SU-DHL-6 (cell line): Measurements from ENCODE around the gene UBQLN1.

Experiments used
- H2AFZ ChIP-seq: fragments of 200-600 bp; sonication (generic); 2 replicates; pipeline ENCODE4 v1.6.1; 2014; ENCODE audit warnings: low read depth, mild to moderate bottlenecking, moderate library complexity, mixed read lengths, antibody characterized with exemption, low read length; ENCODE audit not compliant: severe bottlenecking
- H3F3A ChIP-seq: fragments of 200-600 bp; shearing (Covaris generic); 2 replicates; pipeline ENCODE4 v1.6.0; 2016; ENCODE audit warnings: antibody characterized with exemption, mild to moderate bottlenecking; ENCODE audit not compliant: insufficient read depth
- H3K27ac ChIP-seq: fragments of 200-600 bp; sonication (generic); 2 replicates; pipeline ENCODE4 v1.5.1; 2016; ENCODE audit warnings: low read depth, mild to moderate bottlenecking, low read length, moderate library complexity, mixed read lengths
- H3K27me3 ChIP-seq: fragments of 200-600 bp; sonication (generic), shearing (Covaris generic); 2 replicates; pipeline ENCODE4 v1.6.0; 2014; ENCODE audit warnings: mild to moderate bottlenecking, low read length
- H3K36me3 ChIP-seq: fragments of 200-600 bp; sonication (generic); 2 replicates; pipeline ENCODE4 v1.6.1; 2014; ENCODE audit warnings: mild to moderate bottlenecking, low read length, mixed read lengths
- H3K4me2 ChIP-seq: fragments of 300-600, 200-600 bp; shearing (Covaris generic), sonication (generic); 2 replicates; pipeline ENCODE4 v1.6.0; 2014; ENCODE audit warnings: low read length, low read depth, mild to moderate bottlenecking; ENCODE audit not compliant: poor library complexity, severe bottlenecking
- H3K4me3 ChIP-seq: fragments of 200-600 bp; sonication (generic); 2 replicates; pipeline ENCODE4 v1.5.1; 2014; ENCODE audit warnings: antibody characterized with exemption, low read length, mild to moderate bottlenecking, mixed read lengths; ENCODE audit not compliant: insufficient read depth, poor library complexity, severe bottlenecking
- H3K79me2 ChIP-seq: fragments of 200-600 bp; sonication (generic); 2 replicates; pipeline ENCODE4 v1.6.1; 2014; ENCODE audit warnings: mild to moderate bottlenecking, low read length, moderate library complexity; ENCODE audit not compliant: insufficient read depth
- H3K9ac ChIP-seq: fragments of 200-600 bp; sonication (generic); 2 replicates; pipeline ENCODE4 v1.7.0; 2014; ENCODE audit warnings: mild to moderate bottlenecking, low read length
- H3K9me2 ChIP-seq: fragments of 200-600 bp; sonication (generic); replicated peaks from 2 replicates; pipeline ENCODE4 v1.6.1; 2014; ENCODE audit warnings: low read length; ENCODE audit not compliant: insufficient read depth
- H3K9me3 ChIP-seq: fragments of 200-600 bp; sonication (generic); 2 replicates; pipeline ENCODE4 v1.6.1; 2014; ENCODE audit warnings: low read length, mixed read lengths; ENCODE audit not compliant: insufficient read depth
- H4K20me1 ChIP-seq: fragments of 200-600 bp; sonication (generic); 2 replicates; pipeline ENCODE4 v1.6.1; 2014; ENCODE audit warnings: low read depth, mild to moderate bottlenecking, antibody characterized with exemption, low read length, moderate library complexity, mixed read lengths
- EZH2phosphoT487 ChIP-seq: fragments of 200-600 bp; sonication (generic), shearing (Covaris generic); conservative IDR thresholded peaks from 2 replicates; pipeline ENCODE4 v1.6.1; 2018; ENCODE audit warnings: mild to moderate bottlenecking, antibody characterized with exemption, low read length, moderate library complexity, mixed read lengths
- TF ChIP-seq, protein P1 (sequence below): fragments of 200-600 bp; sonication (generic); IDR thresholded peaks from one replicate; pipeline ENCODE4 v1.5.1; 2017; ENCODE audit warnings: antibody characterized with exemption, mild to moderate bottlenecking, low read length, moderate library complexity; ENCODE audit not compliant: insufficient read depth, poor library complexity, severe bottlenecking

UBQLN1 gene

DNA sequence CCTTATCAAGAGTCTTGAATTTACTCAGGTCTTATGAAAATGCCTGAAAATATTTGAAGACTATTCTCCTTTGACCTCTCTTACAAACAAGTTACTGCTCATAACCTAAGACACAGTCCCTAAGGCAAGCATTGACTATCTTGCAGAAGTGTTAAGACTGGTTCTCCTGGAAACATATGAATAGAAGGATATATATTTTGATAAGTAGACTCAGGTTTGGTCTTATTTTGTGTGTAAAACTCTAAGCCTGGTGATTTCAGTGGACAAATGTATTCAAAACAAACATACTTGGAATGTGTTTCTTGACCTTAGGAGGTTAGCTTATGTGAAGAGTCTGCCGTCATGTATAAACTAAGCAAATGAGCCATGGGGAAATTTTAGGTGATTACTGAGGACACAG, 7.5 kb upstream of the UBQLN1 start:
- Histone ChIP-seq H3K36me3 (no peaks in the 10 kb centered on the region), H3K9me3 (no peaks in the 10 kb centered on the region), H3K4me2 (no peak overlapping the region), H3F3A (no peaks in the 10 kb centered on the region), H2AFZ (no peak overlapping the region), H3K9me2 (no peaks in the 10 kb centered on the region), H3K79me2 (no peaks in the 10 kb centered on the region), H3K27me3 (no peaks in the 10 kb centered on the region), H3K27ac (no peak overlapping the region), H3K4me3 (no peak overlapping the region), H4K20me1 (no peaks in the 10 kb centered on the region), H3K9ac (no peak overlapping the region)
- TF ChIP-seq, protein P1, sequence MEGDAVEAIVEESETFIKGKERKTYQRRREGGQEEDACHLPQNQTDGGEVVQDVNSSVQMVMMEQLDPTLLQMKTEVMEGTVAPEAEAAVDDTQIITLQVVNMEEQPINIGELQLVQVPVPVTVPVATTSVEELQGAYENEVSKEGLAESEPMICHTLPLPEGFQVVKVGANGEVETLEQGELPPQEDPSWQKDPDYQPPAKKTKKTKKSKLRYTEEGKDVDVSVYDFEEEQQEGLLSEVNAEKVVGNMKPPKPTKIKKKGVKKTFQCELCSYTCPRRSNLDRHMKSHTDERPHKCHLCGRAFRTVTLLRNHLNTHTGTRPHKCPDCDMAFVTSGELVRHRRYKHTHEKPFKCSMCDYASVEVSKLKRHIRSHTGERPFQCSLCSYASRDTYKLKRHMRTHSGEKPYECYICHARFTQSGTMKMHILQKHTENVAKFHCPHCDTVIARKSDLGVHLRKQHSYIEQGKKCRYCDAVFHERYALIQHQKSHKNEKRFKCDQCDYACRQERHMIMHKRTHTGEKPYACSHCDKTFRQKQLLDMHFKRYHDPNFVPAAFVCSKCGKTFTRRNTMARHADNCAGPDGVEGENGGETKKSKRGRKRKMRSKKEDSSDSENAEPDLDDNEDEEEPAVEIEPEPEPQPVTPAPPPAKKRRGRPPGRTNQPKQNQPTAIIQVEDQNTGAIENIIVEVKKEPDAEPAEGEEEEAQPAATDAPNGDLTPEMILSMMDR, result no peak

DNA sequence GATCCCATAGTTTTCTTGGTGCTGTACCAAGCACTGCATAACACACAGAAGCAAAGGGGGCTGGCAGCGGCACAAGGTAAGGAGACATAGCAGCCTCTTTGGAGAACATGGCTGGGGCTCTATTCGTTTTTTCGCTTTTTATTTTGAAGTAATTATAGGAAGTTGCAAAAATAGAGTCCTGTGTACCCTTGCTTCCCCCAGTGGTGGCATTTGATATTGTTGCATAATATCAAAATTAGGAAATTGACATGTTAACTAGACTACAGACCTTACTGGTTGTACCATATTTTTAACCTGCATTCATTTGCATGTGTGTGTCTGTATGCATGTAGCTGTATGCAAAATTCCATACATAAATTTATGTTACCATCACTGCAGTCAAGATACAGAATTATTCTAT, 6.6 kb upstream of the UBQLN1 start:
- H3K4me3 ChIP-seq, result no peak overlapping the region
- H3K27me3 ChIP-seq, result no peaks in the 10 kb centered on the region
- H3K9me3 ChIP-seq, result no peaks in the 10 kb centered on the region
- TF ChIP-seq, protein P1, result peak; percentile 32
- TF ChIP-seq EZH2phosphoT487, result no peak
- H4K20me1 ChIP-seq, result no peaks in the 10 kb centered on the region
- H3F3A ChIP-seq, result no peaks in the 10 kb centered on the region
- no peak overlapping the region for H3K9ac ChIP-seq
- peak overlapping the region; percentile 81 for H2AFZ ChIP-seq
- H3K79me2 ChIP-seq, result no peaks in the 10 kb centered on the region
- H3K9me2 ChIP-seq, result no peaks in the 10 kb centered on the region
- H3K27ac ChIP-seq, result no peak overlapping the region
- H3K4me2 ChIP-seq, result peak overlapping the region; percentile 32
- H3K36me3 ChIP-seq, result no peaks in the 10 kb centered on the region

DNA sequence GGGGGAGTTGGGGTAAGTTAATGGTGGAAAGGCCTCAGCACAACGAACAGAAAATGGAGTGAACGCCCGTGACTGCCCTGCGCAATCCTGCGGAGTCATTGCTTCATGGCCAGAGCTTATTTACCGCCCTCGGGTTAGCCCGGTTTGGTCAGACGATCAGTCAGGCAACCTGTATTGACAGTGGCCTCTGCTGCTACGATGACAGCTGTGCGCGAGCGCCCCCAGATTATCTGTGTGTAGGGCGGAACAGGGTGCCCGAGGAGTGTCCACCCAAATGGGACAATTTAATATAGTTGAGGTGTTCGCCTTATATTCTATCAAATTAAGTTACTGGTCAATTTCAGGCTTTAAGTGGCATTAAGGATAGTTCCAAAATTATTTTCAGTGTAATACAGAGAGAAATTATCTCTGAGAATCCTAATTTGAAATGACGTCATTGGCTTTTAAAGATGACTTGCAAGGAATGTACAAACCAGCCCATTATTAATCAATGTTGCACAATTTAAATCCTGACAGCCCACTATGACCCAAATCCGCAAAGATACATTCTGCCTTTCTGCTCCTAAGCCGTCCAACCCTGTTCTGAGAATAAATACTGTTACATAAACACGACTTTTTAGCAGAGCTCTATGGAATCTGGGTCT, 879 bp upstream of the UBQLN1 start:
- H3K36me3 ChIP-seq, result no peaks in the 10 kb centered on the region
- peak overlapping the region; percentile 70 for H3K4me3 ChIP-seq
- TF ChIP-seq EZH2phosphoT487, result no peak
- TF ChIP-seq, protein P1, result peak; percentile 48
- H3K9me2 ChIP-seq, result no peaks in the 10 kb centered on the region
- H3K9me3 ChIP-seq, result no peaks in the 10 kb centered on the region
- peaks cover 40% of the 10 kb centered on the region for H3K79me2 ChIP-seq
- no peaks in the 10 kb centered on the region for H3F3A ChIP-seq
- H3K4me2 ChIP-seq, result peak overlapping the region; percentile 60
- peak overlapping the region; percentile 72 for H2AFZ ChIP-seq
- H3K9ac ChIP-seq, result peak overlapping the region; percentile 91
- peak overlapping the region; percentile 82 for H3K27ac ChIP-seq
- H3K27me3 ChIP-seq, result no peaks in the 10 kb centered on the region
- H4K20me1 ChIP-seq, result peaks cover 12% of the 10 kb centered on the region; the same call in 1 of the 2 replicates

DNA sequence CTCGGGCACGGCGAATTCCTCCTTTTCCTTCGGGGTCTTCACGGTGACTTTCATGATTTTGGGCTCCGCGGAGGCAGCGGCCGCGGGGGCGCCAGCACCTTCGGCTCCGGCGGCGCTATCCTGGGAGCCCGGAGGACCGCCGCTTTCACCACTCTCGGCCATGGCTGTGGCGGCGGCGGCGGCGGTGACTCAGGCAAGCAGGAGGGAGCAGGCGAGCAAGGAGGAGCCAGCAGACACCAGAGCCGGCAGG, 315 bp downstream of the UBQLN1 start:
- no peaks in the 10 kb centered on the region for H3K9me2 ChIP-seq
- no peaks in the 10 kb centered on the region for H3K9me3 ChIP-seq
- H3F3A ChIP-seq, result no peaks in the 10 kb centered on the region
- peak overlapping the region; percentile 91 for H3K9ac ChIP-seq
- H3K27me3 ChIP-seq, result no peaks in the 10 kb centered on the region
- H3K79me2 ChIP-seq, result peaks cover 52% of the 10 kb centered on the region
- peaks cover 20% of the 10 kb centered on the region; the same call in 1 of the 2 replicates for H4K20me1 ChIP-seq
- H3K4me3 ChIP-seq, result peak overlapping the region; percentile 70
- H3K27ac ChIP-seq, result peak overlapping the region; percentile 82
- no peaks in the 10 kb centered on the region for H3K36me3 ChIP-seq
- peak overlapping the region; percentile 42 for H2AFZ ChIP-seq
- TF ChIP-seq, protein P1, result no peak
- TF ChIP-seq EZH2phosphoT487, result no peak
- H3K4me2 ChIP-seq, result peak overlapping the region; percentile 98
